CD14-positive monocyte (primary cell): ENCODE data around the gene RAB21. TPM values are rescaled to one million over a fixed set of nuclear protein-coding genes. Genes with fewer than 3 reads are reported as not detected.

Source experiments
- DNase-seq, 3 donors: peaks; one replicate each; pipeline ENCODE4 v3.0.0-alpha.2; 2011 to 2022
- H2AFZ ChIP-seq: 2 replicates; pipeline ENCODE4 v1.6.0; 2012; ENCODE audit warnings: mild to moderate bottlenecking, low read depth, low read length, inconsistent platforms; ENCODE audit not compliant: insufficient read depth, poor library complexity, severe bottlenecking
- H3K27ac ChIP-seq, 2 donors: 1 replicate in 1 of 2; 2 replicates in 1 of 2; pipeline ENCODE4 v1.5.1; 2012 to 2013; ENCODE audit warnings: low read length in 2 of 2, control low read depth in 1 of 2, inconsistent platforms in 1 of 2, low read depth in 1 of 2, mild to moderate bottlenecking in 1 of 2
- H3K27me3 ChIP-seq, 2 donors: one replicate each; pipeline versions ENCODE4 v1.6.0 to v1.6.1; 2011 to 2013; ENCODE audit warnings: low read length in 2 of 2; ENCODE audit not compliant: control insufficient read depth in 2 of 2, insufficient read depth in 2 of 2
- H3K36me3 ChIP-seq, 2 donors: replicated peaks in 1 of 2; 1 replicate in 1 of 2; 2 replicates in 1 of 2; pipeline versions ENCODE4 v1.5.1 to v1.6.1; 2012 to 2013; ENCODE audit warnings: low read length in 2 of 2, control low read depth in 1 of 2, inconsistent platforms in 1 of 2, mild to moderate bottlenecking in 1 of 2; ENCODE audit not compliant: insufficient read depth in 2 of 2, control insufficient read depth in 1 of 2
- H3K4me1 ChIP-seq, 2 donors: 1 replicate in 1 of 2; 2 replicates in 1 of 2; pipeline versions ENCODE4 v1.5.1 to v1.6.1; 2012 to 2013; ENCODE audit warnings: low read length in 2 of 2, control low read depth in 1 of 2, inconsistent platforms in 1 of 2, mild to moderate bottlenecking in 1 of 2, moderate library complexity in 1 of 2; ENCODE audit not compliant: insufficient read depth in 2 of 2, control insufficient read depth in 1 of 2
- H3K4me2 ChIP-seq: replicated peaks from 2 replicates; pipeline ENCODE3; 2012; ENCODE audit warnings: low read length, moderate library complexity, mild to moderate bottlenecking; ENCODE audit not compliant: poor library complexity, severe bottlenecking; ENCODE audit errors: extremely low read depth
- H3K4me3 ChIP-seq, 3 experiments: fragments of 200-600 bp in 1 of 3; sonication (generic) in 1 of 3; replicated peaks in 1 of 3; 1 replicate in 2 of 3; 2 replicates in 1 of 3; pipeline ENCODE4 v1.5.1; 2011 to 2013; ENCODE audit warnings: low read length in 3 of 3, mild to moderate bottlenecking in 3 of 3, control low read depth in 2 of 3, low read depth in 2 of 3, inconsistent platforms in 1 of 3, moderate library complexity in 1 of 3
- H3K79me2 ChIP-seq: 2 replicates; pipeline ENCODE4 v1.6.0; 2012; ENCODE audit warnings: mild to moderate bottlenecking, control low read depth, inconsistent platforms, low read length, moderate library complexity; ENCODE audit not compliant: insufficient read depth
- H3K9ac ChIP-seq: 2 replicates; pipeline ENCODE4 v1.6.0; 2017; ENCODE audit warnings: low read length, mild to moderate bottlenecking; ENCODE audit not compliant: insufficient read depth, poor library complexity, severe bottlenecking
- H3K9me3 ChIP-seq, 2 donors: replicated peaks in 1 of 2; 1 replicate in 1 of 2; 2 replicates in 1 of 2; pipeline versions ENCODE4 v1.5.1 to v1.6.1; 2012 to 2013; ENCODE audit warnings: low read length in 2 of 2, control low read depth in 1 of 2; ENCODE audit not compliant: control insufficient read depth in 1 of 2, insufficient read depth in 1 of 2
- H4K20me1 ChIP-seq: 2 replicates; pipeline ENCODE4 v1.6.0; 2012; ENCODE audit warnings: mild to moderate bottlenecking, low read length, control low read depth, moderate library complexity; ENCODE audit not compliant: insufficient read depth
- H3K27ac Mint-ChIP-seq, 7 donors: one replicate each; pipeline ENCODE4 v1.8.0; 2020; ENCODE audit warnings: mild to moderate bottlenecking in 7 of 7, mixed read lengths in 7 of 7, moderate library complexity in 6 of 7, inconsistent platforms in 2 of 7
- H3K27me3 Mint-ChIP-seq, 3 donors: one replicate each; pipeline ENCODE4 v1.8.0; 2021 to 2022; ENCODE audit warnings: low read depth in 3 of 3, mild to moderate bottlenecking in 3 of 3, mixed read lengths in 3 of 3, moderate library complexity in 3 of 3, inconsistent platforms in 1 of 3
- H3K36me3 Mint-ChIP-seq, 2 donors: one replicate each; pipeline ENCODE4 v1.8.0; 2020; ENCODE audit warnings: mixed read lengths in 2 of 2, inconsistent platforms in 1 of 2, mild to moderate bottlenecking in 1 of 2
- H3K4me1 Mint-ChIP-seq: one replicate; pipeline ENCODE4 v1.8.0; 2020; ENCODE audit warnings: mild to moderate bottlenecking, mixed read lengths
- H3K4me3 Mint-ChIP-seq, 2 donors: one replicate each; pipeline ENCODE4 v1.8.0; 2020; ENCODE audit warnings: mild to moderate bottlenecking in 2 of 2, mixed read lengths in 2 of 2, moderate library complexity in 1 of 2
- H3K9me3 Mint-ChIP-seq, 7 donors: one replicate each; pipeline ENCODE4 v1.8.0; 2020 to 2022; ENCODE audit warnings: mixed read lengths in 7 of 7, mild to moderate bottlenecking in 6 of 7, moderate library complexity in 6 of 7, inconsistent platforms in 2 of 7
- WGBS: methylation state at CpG from one replicate; pipeline ENCODE4 v1.1.5; 2013; ENCODE audit warnings: missing lambda C conversion rate; ENCODE audit not compliant: insufficient coverage; 5-methylcytosine and 5-hydroxymethylcytosine counted together
- intact Hi-C, 2 donors: fragments of 100-400 bp; cut with micrococcal nuclease; formaldehyde crosslinking; loops; one replicate each; pipeline versions ENCODE4 v1.15.0 to v1.15.1; 2023
- polyA plus RNA-seq, 3 donors: library from polyadenylated mRNA; depleted of rRNA in 1 of 3; unstranded in 2 of 3; stranded (reverse) in 1 of 3; fragments of 300-500 nt in 2 of 3; fragments of >200 nt in 1 of 3; fragmentation: Illumina TruSeq in 2 of 3; gene quantifications; 1 replicate in 2 of 3; 2 replicates in 1 of 3; pipeline ENCODE4 v1.2.3, GENCODE V29; 2012 to 2021
- TF ChIP-seq, protein P1 (sequence below): fragments of 200-600 bp; IDR thresholded peaks from one replicate; pipeline ENCODE4 v1.8.0; 2022; ENCODE audit warnings: antibody characterized with exemption, mild to moderate bottlenecking

The RAB21 gene
- polyA plus RNA-seq, 3 donors = 10.8 to 36.0 (median 31.1) TPM

DNA sequence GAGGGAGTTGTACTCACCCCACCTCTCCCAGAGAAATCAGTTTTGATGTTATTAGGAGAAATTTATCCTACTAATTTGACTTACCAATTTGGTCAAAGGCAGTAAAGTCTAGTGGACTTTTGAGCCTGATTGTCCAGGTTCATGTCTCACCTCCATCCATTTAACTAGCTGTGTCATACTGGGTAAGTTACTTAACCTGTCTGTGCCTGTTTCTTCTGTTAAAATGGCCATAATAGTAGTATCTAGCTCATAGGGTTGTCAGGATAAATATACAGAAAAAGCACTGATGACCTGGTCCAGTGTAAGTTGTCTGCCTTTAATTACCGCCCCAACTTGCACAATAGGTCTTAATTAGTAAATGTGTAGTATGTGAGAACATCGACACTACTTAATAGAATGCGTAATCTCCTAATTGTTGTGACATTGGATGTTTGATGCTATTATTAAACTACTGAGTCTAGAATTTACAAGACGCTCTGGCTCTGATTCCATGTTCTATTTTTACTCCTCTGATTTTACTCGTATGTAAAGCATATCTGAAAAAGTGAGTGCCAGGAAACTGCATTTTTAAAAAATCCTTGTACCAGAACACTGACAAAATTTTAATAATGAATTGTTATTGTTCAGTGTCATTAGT is 1.5 kb downstream of the RAB21 start:
- peaks cover 27% of the 10 kb centered on the region for H3K4me1 Mint-ChIP-seq
- H3K9me3 Mint-ChIP-seq = peaks cover 8 to 35% (median 26%) of the 10 kb centered on the region in 7 donors
- peaks cover 19 to 23% of the 10 kb centered on the region in 2 donors for H3K4me1 ChIP-seq
- no peak overlapping the region for H2AFZ ChIP-seq
- peak overlapping the region; percentile 70 for H3K4me2 ChIP-seq
- H3K9ac ChIP-seq = peak overlapping the region; percentile 98
- peak overlapping the region; percentile 90 to 93 for H3K4me3 Mint-ChIP-seq
- intact Hi-C loops = loop anchor here (10.0 kb wide), 4 partner anchors 71 to 111 kb away; partner anchors contain the start of genes THAP2 (in 1 of the 2), TMEM19 (in 1 of the 2) and ZFC3H1 (in 1 of the 2)
- H3K27me3 Mint-ChIP-seq = peaks cover 3 to 16% (median 3%) of the 10 kb centered on the region in 3 donors
- H3K27me3 ChIP-seq = no peaks in the 10 kb centered on the region
- peaks cover 36% of the 10 kb centered on the region for H4K20me1 ChIP-seq
- TF ChIP-seq, protein P1, sequence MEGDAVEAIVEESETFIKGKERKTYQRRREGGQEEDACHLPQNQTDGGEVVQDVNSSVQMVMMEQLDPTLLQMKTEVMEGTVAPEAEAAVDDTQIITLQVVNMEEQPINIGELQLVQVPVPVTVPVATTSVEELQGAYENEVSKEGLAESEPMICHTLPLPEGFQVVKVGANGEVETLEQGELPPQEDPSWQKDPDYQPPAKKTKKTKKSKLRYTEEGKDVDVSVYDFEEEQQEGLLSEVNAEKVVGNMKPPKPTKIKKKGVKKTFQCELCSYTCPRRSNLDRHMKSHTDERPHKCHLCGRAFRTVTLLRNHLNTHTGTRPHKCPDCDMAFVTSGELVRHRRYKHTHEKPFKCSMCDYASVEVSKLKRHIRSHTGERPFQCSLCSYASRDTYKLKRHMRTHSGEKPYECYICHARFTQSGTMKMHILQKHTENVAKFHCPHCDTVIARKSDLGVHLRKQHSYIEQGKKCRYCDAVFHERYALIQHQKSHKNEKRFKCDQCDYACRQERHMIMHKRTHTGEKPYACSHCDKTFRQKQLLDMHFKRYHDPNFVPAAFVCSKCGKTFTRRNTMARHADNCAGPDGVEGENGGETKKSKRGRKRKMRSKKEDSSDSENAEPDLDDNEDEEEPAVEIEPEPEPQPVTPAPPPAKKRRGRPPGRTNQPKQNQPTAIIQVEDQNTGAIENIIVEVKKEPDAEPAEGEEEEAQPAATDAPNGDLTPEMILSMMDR = no peak
- peak overlapping the region; percentile 96 to 100 for H3K27ac ChIP-seq
- peak in 1 of 3 donors; percentile 7 for DNase-seq
- H3K9me3 ChIP-seq = peaks cover 14 to 30% of the 10 kb centered on the region in 2 donors
- WGBS = no CpG with 5 or more reads among the region's 5 CpGs
- peaks cover 4 to 46% of the 10 kb centered on the region in 2 donors for H3K36me3 ChIP-seq
- peak overlapping the region; percentile 79 to 92 (median 80) for H3K4me3 ChIP-seq
- H3K27ac Mint-ChIP-seq = peak overlapping the region; percentile 98 to 100 (median 99)
- peaks cover 33 to 42% of the 10 kb centered on the region in 2 donors for H3K36me3 Mint-ChIP-seq
- H3K79me2 ChIP-seq = peaks cover 66% of the 10 kb centered on the region

DNA sequence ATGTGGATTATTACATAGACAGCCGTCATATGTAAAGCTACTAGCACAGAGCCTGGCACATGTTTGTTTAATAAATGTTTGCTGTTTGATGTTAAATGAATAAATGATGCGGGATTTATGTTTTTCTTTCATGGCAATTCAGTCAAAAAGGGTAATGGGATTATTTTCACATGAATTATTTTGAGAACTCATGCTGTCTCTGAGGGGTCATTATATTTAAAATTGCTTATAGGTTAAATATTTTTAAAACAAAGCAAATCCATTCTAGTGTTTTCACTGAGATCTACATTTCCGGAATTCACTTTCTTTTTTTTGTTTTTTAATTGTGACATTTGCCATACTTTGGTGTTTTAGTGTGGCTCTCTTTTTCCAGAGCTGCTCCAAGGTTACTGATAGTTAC is 5.3 kb downstream of the RAB21 start:
- H3K9ac ChIP-seq = no peak overlapping the region
- Mint-ChIP-seq H3K27me3 (no peaks in the 10 kb centered on the region), H3K9me3 (peaks cover 8 to 47% (median 35%) of the 10 kb centered on the region in 7 donors), H3K36me3 (peaks cover 37 to 56% of the 10 kb centered on the region in 2 donors), H3K4me1 (peaks cover 20% of the 10 kb centered on the region), H3K27ac (no peak overlapping the region), H3K4me3 (no peak overlapping the region)
- H3K36me3 ChIP-seq = peaks cover 4 to 47% of the 10 kb centered on the region in 2 donors
- H3K4me3 ChIP-seq = peak overlapping the region in 1 of 3 experiments; percentile 9
- H3K27ac ChIP-seq = no peak overlapping the region
- H3K79me2 ChIP-seq = peaks cover 100% of the 10 kb centered on the region
- peaks cover 14 to 17% of the 10 kb centered on the region in 2 donors for H3K4me1 ChIP-seq
- DNase-seq = no peak
- H2AFZ ChIP-seq = no peak overlapping the region
- H3K4me2 ChIP-seq = no peak overlapping the region
- TF ChIP-seq, protein P1 = no peak
- H3K9me3 ChIP-seq = peaks cover 22 to 30% of the 10 kb centered on the region in 2 donors
- WGBS = no CpG with 5 or more reads among the region's 3 CpGs
- peaks cover 57% of the 10 kb centered on the region for H4K20me1 ChIP-seq
- intact Hi-C loops = loop anchor here (10.0 kb wide), 4 partner anchors 75 to 115 kb away; partner anchors contain the start of genes THAP2 (in 1 of the 2), TMEM19 (in 1 of the 2) and ZFC3H1 (in 1 of the 2)
- no peaks in the 10 kb centered on the region for H3K27me3 ChIP-seq
